ENCODE results near the gene TNNT1. TPM values are rescaled to one million over a fixed set of nuclear protein-coding genes. Genes with fewer than 3 reads are reported as not detected.

Gene TNNT1
- total RNA-seq, 1 experiment from 2014 or later = 228 TPM

DNA sequence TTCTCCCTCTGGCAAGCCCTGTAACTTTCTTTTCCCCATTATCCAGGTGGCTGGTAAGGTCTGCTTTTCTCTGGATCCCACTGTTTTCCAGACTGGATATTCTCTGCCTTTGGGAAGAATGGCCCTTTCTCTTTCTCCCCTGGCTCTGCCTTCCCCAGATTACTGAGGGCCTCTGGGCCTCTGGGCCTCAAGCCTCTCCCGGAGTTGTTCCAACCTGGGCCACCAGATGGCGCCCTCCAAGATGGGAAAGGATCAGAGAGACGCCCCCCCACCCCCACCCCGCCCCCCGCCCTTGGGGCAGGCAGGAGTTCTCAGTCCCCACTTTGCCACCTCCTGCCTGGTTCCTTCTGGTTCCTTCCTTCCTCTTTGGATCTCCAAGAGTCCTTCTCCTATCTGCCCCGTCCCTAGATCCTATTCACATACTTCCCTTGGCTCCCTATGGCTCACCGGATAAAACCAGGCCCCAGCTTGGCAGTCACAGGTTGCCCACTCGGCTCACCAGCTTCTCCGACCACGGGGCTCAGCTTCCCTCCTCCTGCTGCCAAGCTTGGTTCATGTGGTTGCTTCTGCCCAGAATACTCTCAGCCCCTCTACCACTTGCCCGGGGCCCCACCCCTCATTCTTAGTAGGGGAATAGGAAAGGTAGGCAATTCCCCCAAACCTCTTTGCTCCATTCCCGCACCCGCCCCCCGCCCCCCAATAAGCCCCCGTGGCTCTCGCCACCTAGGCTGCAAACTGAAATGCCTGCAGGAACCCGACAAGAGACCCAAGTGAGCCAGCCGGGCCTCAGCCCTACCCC, 60.3 kb downstream of the TNNT1 start:
- H4K20me1 ChIP-seq (ENCODE audit: insufficient read depth) = peaks cover 11% of the 10 kb centered on the region
- H3K4me2 ChIP-seq = no peak overlapping the region
- H3K9me3 ChIP-seq (ENCODE audit: insufficient read depth, low read depth) = no peaks in the 10 kb centered on the region
- TF ChIP-seq EZH2 (IDR thresholded peaks at IDR 0.05; ENCODE audit: low read depth) = no peak
- TF ChIP-seq, protein P1, sequence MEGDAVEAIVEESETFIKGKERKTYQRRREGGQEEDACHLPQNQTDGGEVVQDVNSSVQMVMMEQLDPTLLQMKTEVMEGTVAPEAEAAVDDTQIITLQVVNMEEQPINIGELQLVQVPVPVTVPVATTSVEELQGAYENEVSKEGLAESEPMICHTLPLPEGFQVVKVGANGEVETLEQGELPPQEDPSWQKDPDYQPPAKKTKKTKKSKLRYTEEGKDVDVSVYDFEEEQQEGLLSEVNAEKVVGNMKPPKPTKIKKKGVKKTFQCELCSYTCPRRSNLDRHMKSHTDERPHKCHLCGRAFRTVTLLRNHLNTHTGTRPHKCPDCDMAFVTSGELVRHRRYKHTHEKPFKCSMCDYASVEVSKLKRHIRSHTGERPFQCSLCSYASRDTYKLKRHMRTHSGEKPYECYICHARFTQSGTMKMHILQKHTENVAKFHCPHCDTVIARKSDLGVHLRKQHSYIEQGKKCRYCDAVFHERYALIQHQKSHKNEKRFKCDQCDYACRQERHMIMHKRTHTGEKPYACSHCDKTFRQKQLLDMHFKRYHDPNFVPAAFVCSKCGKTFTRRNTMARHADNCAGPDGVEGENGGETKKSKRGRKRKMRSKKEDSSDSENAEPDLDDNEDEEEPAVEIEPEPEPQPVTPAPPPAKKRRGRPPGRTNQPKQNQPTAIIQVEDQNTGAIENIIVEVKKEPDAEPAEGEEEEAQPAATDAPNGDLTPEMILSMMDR (conservative IDR thresholded peaks at IDR 0.05) = peak; percentile 86
- BruUV-seq (replicated peaks) = no TSS peak
- no peak overlapping the region for H2AFZ ChIP-seq
- CTCF ChIA-PET = interaction anchor here (0.6 to 1.1 kb wide), 6 partner anchors 29 to 627 kb away, joined by 3 to 8 read pairs (median 4); partner anchors contain the start of gene CDC42EP5
- no peaks in the 10 kb centered on the region for H3K4me1 ChIP-seq (replicated peaks; ENCODE audit: insufficient read depth)
- intact Hi-C loops (cut with micrococcal nuclease; ENCODE audit: unreplicated experiment) = loop anchor here (1.0 kb wide), 1 partner anchor 72 kb away; no protein-coding TSS in a partner anchor
- DNase-seq = peak; percentile 35 to 86
- no peak overlapping the region for H3K4me3 ChIP-seq
- H3K9me2 ChIP-seq (ENCODE audit: insufficient read depth) = no peaks in the 10 kb centered on the region
- no peaks in the 10 kb centered on the region for H3K27me3 ChIP-seq (ENCODE audit: insufficient read depth, low read depth)
- H3K79me2 ChIP-seq (ENCODE audit: low read depth) = no peaks in the 10 kb centered on the region
- H3K36me3 ChIP-seq (ENCODE audit: low read depth) = peaks cover 7% of the 10 kb centered on the region; the same call in 1 of the 2 replicates
- POLR2A ChIA-PET (ENCODE audit: unreplicated experiment) = interaction anchor here (0.6 kb wide), 1 partner anchor 33 kb away, joined by 3 read pairs; no protein-coding TSS in a partner anchor
- H3K27ac ChIP-seq = peak overlapping the region; percentile 18; the same call in 1 of the 2 replicates
- peaks cover 63% of the 10 kb centered on the region for H3F3A ChIP-seq (ENCODE audit: insufficient read depth, low read depth)

DNA sequence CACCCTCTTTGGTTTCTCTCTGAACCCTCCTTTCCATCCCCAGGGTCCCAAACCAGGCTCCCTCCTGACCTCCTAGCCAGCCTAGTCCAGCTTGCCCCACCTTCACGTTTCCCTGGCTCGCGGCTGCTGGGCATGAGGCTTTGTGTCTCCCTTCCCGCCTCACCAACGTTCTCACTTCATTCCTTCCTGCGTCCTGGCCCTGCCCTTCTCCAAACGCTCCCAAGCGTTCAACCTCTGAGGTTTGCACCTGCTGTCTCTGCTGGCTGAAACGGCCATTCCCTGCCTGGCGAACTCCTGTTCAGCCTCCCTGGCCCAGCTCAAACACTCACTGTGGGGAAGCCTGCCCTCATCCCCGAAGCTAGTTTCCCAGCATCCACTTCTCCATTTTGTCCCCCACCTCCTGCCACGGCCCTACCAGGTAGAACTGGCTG, 61.0 kb downstream of the TNNT1 start:
- H3K4me3 ChIP-seq = no peak overlapping the region
- H3K79me2 ChIP-seq (ENCODE audit: low read depth) = no peaks in the 10 kb centered on the region
- intact Hi-C loops (cut with micrococcal nuclease; ENCODE audit: unreplicated experiment) = loop anchor here (1.0 kb wide), 1 partner anchor 72 kb away; no protein-coding TSS in a partner anchor
- H3K27me3 ChIP-seq (ENCODE audit: insufficient read depth, low read depth) = no peaks in the 10 kb centered on the region
- H3K9me3 ChIP-seq (ENCODE audit: insufficient read depth, low read depth) = no peaks in the 10 kb centered on the region
- H3K36me3 ChIP-seq (ENCODE audit: low read depth) = peaks cover 7% of the 10 kb centered on the region; the same call in 1 of the 2 replicates
- no peak overlapping the region for H3K4me2 ChIP-seq
- no peaks in the 10 kb centered on the region for H3K9me2 ChIP-seq (ENCODE audit: insufficient read depth)
- H3K4me1 ChIP-seq (replicated peaks; ENCODE audit: insufficient read depth) = no peaks in the 10 kb centered on the region
- ChIA-PET CTCF (interaction anchor here (0.6 kb wide), 2 partner anchors 615 to 626 kb away, joined by 4 to 5 read pairs; partner anchors contain the start of gene CDC42EP5), POLR2A (ENCODE audit: unreplicated experiment) (interaction anchor here (0.6 kb wide), 1 partner anchor 34 kb away, joined by 3 read pairs; no protein-coding TSS in a partner anchor)
- no peak for TF ChIP-seq EZH2 (IDR thresholded peaks at IDR 0.05; ENCODE audit: low read depth)
- TF ChIP-seq, protein P1 (conservative IDR thresholded peaks at IDR 0.05) = no peak
- H3K27ac ChIP-seq = peak overlapping the region; percentile 18; the same call in 1 of the 2 replicates
- no peak overlapping the region for H2AFZ ChIP-seq
- DNase-seq = no peak
- H3F3A ChIP-seq (ENCODE audit: insufficient read depth, low read depth) = peaks cover 66% of the 10 kb centered on the region
- H4K20me1 ChIP-seq (ENCODE audit: insufficient read depth) = peaks cover 12% of the 10 kb centered on the region
- BruUV-seq (replicated peaks) = no TSS peak

DNA sequence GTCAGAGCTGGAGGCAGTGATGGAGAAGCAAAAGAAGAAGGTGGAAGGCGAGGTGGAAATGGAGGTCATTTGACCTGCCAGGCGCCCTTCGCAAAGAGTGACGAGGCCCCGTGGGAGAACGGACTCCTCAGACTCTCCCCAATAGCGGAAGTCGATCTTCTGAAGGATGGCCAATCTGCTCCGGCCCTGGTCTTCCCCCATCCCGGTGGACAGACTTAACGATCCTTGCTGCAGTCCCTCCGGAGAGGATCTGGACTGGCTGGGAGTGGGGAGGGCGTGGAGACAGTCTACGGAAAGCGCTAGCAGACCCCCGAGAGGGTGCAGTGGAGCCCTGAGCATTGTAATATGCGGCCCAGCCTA, 61.5 kb downstream of the TNNT1 start:
- H3K27me3 ChIP-seq (ENCODE audit: insufficient read depth, low read depth) = no peaks in the 10 kb centered on the region
- no peak for DNase-seq
- H3K9me2 ChIP-seq (ENCODE audit: insufficient read depth) = no peaks in the 10 kb centered on the region
- H3K4me3 ChIP-seq = no peak overlapping the region
- ChIA-PET CTCF (no interaction called here), POLR2A (ENCODE audit: unreplicated experiment) (no interaction called here)
- H2AFZ ChIP-seq = no peak overlapping the region
- peaks cover 71% of the 10 kb centered on the region for H3F3A ChIP-seq (ENCODE audit: insufficient read depth, low read depth)
- no TSS peak for BruUV-seq (replicated peaks)
- H3K4me2 ChIP-seq = no peak overlapping the region
- intact Hi-C loops (cut with micrococcal nuclease; ENCODE audit: unreplicated experiment) = no loop called here
- peaks cover 7% of the 10 kb centered on the region for H3K36me3 ChIP-seq (ENCODE audit: low read depth)
- H3K9me3 ChIP-seq (ENCODE audit: insufficient read depth, low read depth) = no peaks in the 10 kb centered on the region
- H3K27ac ChIP-seq = no peak overlapping the region
- H3K79me2 ChIP-seq (ENCODE audit: low read depth) = no peaks in the 10 kb centered on the region
- no peak for TF ChIP-seq EZH2 (IDR thresholded peaks at IDR 0.05; ENCODE audit: low read depth)
- TF ChIP-seq, protein P1 (conservative IDR thresholded peaks at IDR 0.05) = no peak
- H3K4me1 ChIP-seq (replicated peaks; ENCODE audit: insufficient read depth) = no peaks in the 10 kb centered on the region
- H4K20me1 ChIP-seq (ENCODE audit: insufficient read depth) = peaks cover 12% of the 10 kb centered on the region
